Glomerular visceral epithelial cell (primary cell): ENCODE results near the gene ASH1L.
"Not testable (repeated sequence)": the region's sequence is repeated elsewhere in the genome, so short reads cannot be mapped to it uniquely, and the experiment has no call there.

Experiments
- DNase-seq: peaks from one replicate; pipeline ENCODE4 v3.0.0-alpha.2; 2016; ENCODE audit errors: extremely low spot score

The ASH1L gene

GRCh38 chr1:155307247-155307740 lies 255.3 kb downstream of the ASH1L start:
- DNase-seq: peak; percentile 48

GRCh38 chr1:155305881-155306391 lies 256.7 kb downstream of the ASH1L start:
- DNase-seq: peak; percentile 24

- DNase-seq: peak; percentile 66
Measured at GRCh38 chr1:155304558-155305063, 258.0 kb downstream of the ASH1L start.

GRCh38 chr1:155301342-155301841 lies 261.2 kb downstream of the ASH1L start, which contains the start of gene PKLR:
PKLR (minus strand) TSS chr1:155301438; CDS start chr1:155301395, 43 bp downstream.
- no peak for DNase-seq

GRCh38 chr1:155300553-155301329 lies 261.9 kb downstream of the ASH1L start:
- no peak for DNase-seq

- no peak for DNase-seq
Measured at GRCh38 chr1:155300024-155300423, 262.6 kb downstream of the ASH1L start.

GRCh38 chr1:155297384-155297783 lies 265.2 kb downstream of the ASH1L start:
- no peak for DNase-seq

GRCh38 chr1:155296661-155297060 lies 265.9 kb downstream of the ASH1L start:
- DNase-seq: no peak

GRCh38 chr1:155295942-155296267 lies 266.7 kb downstream of the ASH1L start:
- DNase-seq: no peak

- no peak for DNase-seq
Measured at GRCh38 chr1:155295183-155295941, 267.2 kb downstream of the ASH1L start.

- DNase-seq: no peak
Measured at GRCh38 chr1:155294520-155295182, 268.0 kb downstream of the ASH1L start.

- DNase-seq: no peak
Measured at GRCh38 chr1:155293086-155293749, 269.4 kb downstream of the ASH1L start.

- DNase-seq: not testable (repeated sequence)
Measured at GRCh38 chr1:155291006-155291405, 271.6 kb downstream of the ASH1L start.

GRCh38 chr1:155287987-155288543 lies 274.5 kb downstream of the ASH1L start:
- DNase-seq: no peak

GRCh38 chr1:155286544-155286943 lies 276.1 kb downstream of the ASH1L start:
- no peak for DNase-seq

GRCh38 chr1:155285631-155286044 lies 277.0 kb downstream of the ASH1L start:
- no peak for DNase-seq
